ENCODE results near the gene DIAPH1.

The DIAPH1 gene

DNA sequence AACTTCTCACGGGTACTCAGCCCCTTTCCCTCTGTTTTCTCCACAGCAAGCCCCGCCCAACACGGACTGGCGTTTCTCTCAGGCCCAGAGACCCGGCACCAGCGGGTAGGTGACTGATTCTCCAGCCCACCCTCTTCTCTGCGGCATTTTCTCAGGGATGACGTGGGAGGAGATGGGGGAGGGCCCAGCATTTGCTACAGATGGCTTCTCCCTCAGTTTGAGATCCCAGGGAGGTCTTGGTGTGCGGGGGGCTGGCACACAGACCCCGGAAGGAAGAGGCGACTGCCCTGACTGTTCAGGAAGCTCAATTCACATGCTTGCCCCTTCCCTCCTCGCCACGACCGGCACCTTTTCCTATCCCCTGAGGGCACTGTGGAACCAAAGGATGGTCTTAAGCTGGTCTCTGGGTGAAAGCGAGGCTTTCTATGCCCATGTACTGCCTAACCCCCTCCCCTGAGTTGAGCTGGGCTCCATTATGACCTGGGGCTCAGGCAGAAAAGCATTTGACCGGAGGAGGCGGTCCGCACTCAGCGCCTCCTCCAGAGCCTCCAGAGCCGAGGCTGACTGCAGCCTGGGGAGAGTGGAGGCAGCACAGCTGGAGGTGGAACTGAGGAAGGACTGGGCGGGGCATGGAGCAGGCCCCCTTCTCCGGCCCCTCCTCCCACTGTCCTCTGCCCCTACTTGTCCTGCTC is 123.9 kb downstream of the DIAPH1 start:
- DNase-seq = no peak

DNA sequence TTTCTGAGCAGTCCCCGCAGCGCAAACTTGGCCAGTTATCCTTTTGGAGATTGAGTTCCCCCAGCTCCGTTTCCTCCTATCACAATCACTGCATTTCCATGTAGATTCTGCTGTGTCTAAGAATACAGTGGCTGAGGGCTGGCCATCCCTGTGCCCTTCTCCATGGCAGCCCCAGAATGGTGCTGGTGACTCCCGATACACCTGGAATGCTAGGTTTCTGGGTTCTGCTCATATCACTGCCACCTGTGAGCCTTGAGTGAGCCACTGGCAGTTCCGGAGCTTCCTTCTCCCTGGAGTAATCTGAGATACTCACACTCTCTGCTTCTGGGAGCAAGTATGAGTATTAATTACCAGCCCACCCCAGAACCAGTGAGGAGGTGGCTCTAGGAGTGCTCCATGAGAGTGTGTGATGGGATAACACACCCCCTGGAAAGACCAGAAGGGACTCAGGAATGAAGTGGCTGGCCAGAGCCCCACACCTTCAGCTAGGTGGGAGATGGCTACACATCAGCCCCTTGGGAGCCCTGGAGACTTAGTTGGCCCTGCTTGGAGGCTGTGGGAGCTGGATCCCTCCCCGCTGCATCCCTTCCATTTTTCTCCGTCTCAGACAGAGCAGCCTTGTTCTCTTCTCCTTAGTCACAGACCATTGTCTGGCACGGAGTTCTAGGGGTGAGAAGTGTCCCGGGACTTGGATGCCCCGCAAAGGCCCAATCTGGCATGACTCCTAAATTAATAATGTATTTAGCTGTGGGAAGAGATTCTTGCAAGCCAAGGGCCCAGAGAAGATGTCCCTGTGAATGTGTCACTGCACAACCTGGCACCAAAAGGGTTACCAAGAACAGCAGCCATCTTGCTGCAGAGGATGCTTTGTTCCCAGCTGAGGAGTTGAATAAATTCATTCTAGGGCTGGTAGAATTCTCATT is 125.0 kb downstream of the DIAPH1 start:
- no peak for DNase-seq

GRCh38 chr5:141492168-141492885 is 126.5 kb downstream of the DIAPH1 start:
- peak; percentile 47 for DNase-seq

DNA sequence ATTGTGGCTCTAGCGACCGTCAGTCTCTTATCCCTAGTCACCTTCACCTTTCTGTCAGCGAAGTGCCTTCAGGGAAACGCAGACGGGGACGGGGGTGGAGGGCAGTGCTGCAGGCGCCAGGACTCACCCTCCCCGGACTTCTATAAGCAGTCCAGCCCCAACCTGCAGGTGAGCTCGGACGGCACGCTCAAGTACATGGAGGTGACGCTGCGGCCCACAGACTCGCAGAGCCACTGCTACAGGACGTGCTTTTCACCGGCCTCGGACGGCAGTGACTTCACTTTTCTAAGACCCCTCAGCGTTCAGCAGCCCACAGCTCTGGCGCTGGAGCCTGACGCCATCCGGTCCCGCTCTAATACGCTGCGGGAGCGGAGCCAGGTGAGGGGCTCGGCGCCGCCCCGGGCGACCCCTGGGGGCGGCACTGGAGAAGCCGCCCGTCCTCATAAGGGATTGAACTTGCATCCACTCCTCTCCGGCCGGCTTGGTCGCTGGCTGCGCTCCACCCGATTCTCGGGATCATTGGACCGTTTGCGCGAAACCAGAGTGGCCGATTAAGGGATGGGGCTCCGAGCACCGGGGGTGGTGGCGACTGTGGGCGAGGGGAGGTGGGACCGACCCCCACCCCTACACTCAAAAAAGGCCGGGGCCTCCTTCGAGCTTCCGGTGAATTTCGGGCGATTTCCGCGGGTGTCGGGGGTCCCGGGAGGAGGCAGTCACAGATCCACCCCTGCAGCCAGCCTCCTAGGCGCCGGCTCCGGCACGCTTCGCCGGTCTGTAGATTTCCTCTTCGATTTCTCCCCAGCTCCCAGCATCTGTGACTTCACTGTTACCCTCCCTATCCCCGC is 127.3 kb downstream of the DIAPH1 start:
- no peak for DNase-seq

DNA sequence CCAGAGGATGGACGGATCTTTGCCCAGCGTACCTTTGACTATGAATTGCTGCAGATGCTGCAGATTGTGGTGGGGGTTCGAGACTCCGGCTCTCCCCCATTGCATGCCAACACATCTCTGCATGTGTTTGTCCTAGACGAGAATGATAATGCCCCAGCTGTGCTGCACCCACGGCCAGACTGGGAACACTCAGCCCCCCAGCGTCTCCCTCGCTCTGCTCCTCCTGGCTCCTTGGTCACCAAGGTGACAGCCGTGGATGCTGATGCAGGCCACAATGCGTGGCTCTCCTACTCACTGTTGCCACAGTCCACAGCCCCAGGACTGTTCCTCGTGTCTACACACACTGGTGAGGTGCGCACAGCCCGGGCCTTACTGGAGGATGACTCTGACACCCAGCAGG is 128.0 kb downstream of the DIAPH1 start:
- no peak for DNase-seq

DNA sequence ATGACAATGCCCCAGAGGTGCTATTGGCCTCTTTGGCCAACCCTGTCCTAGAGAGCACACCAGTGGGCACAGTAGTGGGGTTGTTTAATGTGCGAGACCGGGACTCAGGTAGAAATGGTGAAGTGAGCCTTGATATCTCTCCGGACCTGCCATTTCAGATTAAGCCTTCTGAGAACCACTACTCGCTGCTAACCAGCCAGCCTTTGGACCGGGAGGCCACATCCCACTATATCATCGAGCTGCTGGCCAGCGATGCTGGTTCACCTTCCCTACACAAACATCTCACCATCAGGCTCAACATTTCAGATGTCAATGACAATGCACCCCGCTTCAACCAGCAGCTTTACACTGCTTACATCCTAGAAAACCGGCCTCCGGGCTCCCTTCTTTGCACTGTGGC is 128.5 kb downstream of the DIAPH1 start:
- DNase-seq = no peak

GRCh38 chr5:141489841-141490240 is 129.0 kb downstream of the DIAPH1 start:
- no peak for DNase-seq

- DNase-seq = no peak
Measured at GRCh38 chr5:141488591-141489561, 129.9 kb downstream of the DIAPH1 start, which contains the start of gene PCDHGC5. TSS of gene PCDHGC5 (plus strand) at chr5:141489081. CDS start at chr5:141489241, 160 bp downstream.

DNA sequence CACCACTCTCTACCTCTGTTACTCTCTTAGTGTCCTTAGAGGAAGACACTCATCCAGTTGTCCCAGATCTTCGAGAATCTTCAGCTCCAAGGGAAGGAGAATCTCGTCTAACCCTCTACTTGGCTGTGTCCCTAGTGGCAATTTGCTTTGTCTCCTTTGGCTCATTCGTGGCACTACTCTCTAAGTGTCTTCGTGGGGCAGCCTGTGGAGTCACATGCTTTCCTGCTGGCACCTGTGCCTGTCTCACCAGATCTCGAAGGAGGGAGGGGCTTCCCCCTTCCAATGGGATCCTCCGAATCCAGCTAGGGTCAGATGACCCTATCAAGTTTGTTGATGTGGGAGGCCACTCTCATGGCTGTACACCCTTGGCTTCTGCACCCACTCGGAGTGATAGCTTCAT is 131.7 kb downstream of the DIAPH1 start:
- no peak for DNase-seq

GRCh38 chr5:141486091-141486490 is 132.7 kb downstream of the DIAPH1 start:
- DNase-seq = no peak

DNA sequence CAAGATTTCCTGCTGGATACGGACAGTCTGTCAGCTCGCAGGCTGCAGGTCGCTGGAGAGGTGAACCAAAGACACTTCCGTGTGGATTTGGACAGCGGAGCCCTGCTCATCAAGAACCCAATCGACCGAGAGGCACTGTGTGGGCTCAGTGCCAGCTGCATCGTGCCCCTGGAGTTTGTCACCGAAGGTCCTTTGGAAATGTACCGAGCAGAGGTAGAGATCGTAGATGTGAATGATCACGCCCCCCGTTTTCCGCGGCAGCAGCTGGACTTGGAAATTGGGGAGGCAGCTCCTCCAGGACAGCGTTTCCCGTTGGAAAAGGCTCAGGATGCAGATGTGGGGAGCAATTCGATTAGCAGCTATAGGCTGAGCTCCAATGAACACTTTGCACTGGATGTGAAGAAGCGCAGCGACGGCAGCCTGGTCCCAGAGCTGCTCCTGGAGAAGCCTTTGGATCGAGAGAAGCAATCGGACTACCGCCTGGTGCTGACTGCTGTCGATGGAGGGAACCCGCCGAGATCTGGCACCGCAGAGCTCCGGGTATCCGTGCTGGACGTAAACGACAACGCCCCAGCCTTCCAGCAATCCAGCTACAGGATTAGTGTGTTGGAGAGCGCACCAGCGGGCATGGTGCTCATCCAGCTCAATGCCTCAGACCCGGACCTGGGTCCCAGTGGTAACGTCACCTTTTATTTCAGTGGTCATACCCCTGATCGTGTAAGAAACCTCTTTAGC is 133.3 kb downstream of the DIAPH1 start:
- no peak for DNase-seq

DNA sequence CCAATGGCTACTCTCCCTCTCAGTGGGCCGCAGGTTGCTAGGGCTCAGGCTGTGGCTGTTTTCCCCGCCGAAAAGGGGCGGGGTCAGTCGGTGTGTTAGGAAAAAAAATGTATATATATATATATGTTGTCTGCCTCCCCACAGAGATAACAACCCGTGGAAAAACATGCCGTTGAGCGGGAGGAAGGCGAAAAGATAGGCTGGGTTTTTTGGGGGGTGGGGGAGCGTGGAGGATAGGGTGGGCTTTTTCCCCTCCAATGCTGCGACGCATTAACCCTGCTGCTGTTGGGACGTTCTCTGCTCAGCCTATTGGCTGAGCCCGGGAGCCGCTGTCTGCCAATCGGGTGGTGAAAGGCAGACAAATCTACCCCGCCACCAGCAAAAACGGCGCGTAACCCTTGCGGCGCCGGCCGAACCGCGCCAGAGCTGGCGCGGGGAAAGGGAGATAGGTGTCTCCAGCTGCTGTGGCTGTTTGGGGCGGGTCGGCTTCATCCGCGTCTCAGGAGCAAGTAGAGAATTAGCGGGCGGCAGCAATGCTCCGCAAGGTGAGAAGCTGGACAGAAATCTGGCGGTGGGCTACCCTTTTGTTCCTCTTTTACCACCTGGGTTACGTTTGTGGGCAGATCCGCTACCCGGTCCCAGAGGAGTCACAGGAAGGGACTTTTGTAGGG is 134.0 kb downstream of the DIAPH1 start, which contains the start of gene PCDHGC4:
PCDHGC4 (plus strand) TSS at position 390 of the 671 bp plus-strand sequence; CDS start at position 534, 144 bp downstream.
- no peak for DNase-seq

GRCh38 chr5:141484310-141484640 is 134.5 kb downstream of the DIAPH1 start:
- DNase-seq = no peak

DNA sequence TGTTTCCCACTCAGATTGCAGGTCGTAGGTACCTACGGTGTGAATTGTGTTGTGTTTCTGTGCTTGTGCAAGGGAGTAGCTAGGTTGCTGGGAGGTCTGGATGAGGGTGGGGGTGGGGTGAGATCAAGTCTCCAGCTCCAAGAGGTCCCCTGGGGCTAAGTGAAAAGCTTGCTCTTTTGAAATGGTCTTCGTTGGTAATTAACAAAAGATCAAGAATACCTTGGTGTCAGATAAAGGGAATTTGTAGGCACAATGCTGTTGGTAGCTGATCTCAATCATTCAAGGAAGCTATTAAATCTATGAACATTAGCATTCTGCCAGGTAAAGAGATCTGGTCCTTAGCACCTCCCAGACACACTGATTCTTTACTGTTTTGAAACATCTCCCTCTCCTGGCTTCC is 134.9 kb downstream of the DIAPH1 start:
- DNase-seq = no peak

DNA sequence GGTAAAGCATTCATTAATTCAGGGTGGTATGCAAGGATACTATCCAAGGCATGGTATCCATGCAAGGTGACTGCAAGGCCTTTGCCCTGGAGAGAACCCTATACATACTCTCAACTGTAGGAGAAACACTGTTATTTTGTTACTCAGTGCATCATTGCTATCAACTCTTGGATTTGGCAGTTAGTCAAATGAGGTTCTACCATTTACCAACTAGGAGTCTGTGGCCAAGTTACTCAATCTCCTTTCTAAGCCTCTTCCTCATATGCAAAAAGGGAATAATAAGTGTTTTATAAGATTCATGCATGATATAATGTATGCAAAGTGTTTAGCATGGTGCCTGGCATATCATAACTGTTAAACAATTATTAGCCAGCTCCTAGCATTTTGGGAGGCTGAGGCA is 139.0 kb downstream of the DIAPH1 start:
- DNase-seq = no peak

- DNase-seq = no peak
Measured at GRCh38 chr5:141478321-141478945, 140.4 kb downstream of the DIAPH1 start.

DNA sequence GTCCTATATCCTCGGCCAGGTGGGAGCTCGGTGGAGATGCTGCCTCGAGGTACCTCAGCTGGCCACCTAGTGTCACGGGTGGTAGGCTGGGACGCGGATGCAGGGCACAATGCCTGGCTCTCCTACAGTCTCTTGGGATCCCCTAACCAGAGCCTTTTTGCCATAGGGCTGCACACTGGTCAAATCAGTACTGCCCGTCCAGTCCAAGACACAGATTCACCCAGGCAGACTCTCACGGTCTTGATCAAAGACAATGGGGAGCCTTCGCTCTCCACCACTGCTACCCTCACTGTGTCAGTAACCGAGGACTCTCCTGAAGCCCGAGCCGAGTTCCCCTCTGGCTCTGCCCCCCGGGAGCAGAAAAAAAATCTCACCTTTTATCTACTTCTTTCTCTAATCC is 141.0 kb downstream of the DIAPH1 start:
- no peak for DNase-seq

DNA sequence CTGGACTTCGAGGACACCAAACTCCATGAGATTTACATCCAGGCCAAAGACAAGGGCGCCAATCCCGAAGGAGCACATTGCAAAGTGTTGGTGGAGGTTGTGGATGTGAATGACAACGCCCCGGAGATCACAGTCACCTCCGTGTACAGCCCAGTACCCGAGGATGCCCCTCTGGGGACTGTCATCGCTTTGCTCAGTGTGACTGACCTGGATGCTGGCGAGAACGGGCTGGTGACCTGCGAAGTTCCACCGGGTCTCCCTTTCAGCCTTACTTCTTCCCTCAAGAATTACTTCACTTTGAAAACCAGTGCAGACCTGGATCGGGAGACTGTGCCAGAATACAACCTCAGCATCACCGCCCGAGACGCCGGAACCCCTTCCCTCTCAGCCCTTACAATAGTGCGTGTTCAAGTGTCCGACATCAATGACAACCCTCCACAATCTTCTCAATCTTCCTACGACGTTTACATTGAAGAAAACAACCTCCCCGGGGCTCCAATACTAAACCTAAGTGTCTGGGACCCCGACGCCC is 141.7 kb downstream of the DIAPH1 start:
- DNase-seq = no peak

Data from activated CD4-positive, alpha-beta T cell treated with anti-CD3 and anti-CD28 coated beads for 48 hours (primary cell).